Cardiac muscle cell (in vitro differentiated cells and primary cell): Measurements from ENCODE around the gene ARPC1B. TPM values are rescaled to one million over a fixed set of nuclear protein-coding genes. Genes with fewer than 3 reads are reported as not detected.
A peak's percentile ranks its signal among the peaks of the same experiment; 100 is the strongest.
"Not testable (repeated sequence)": the region's sequence is repeated elsewhere in the genome, so short reads cannot be mapped to it uniquely, and the experiment has no call there.

Experiments
- DNase-seq, 2 donors: peaks; one replicate each; pipeline versions ENCODE4 v3.0.0 to v3.0.0-alpha.2; 2010 to 2017; ENCODE audit warnings: low read depth in 1 of 2, low spot score in 1 of 2
- H3K27ac ChIP-seq: fragments of 200-600 bp; sonication (generic); 2 replicates; pipeline ENCODE4 v1.5.1; 2016
- H3K27me3 ChIP-seq: fragments of 200-600 bp; sonication (generic); 2 replicates; pipeline ENCODE4 v1.6.0; 2016; ENCODE audit warnings: control low read depth
- H3K36me3 ChIP-seq: fragments of 200-600 bp; sonication (generic); 2 replicates; pipeline ENCODE4 v1.5.1; 2016; ENCODE audit warnings: control low read depth
- H3K4me1 ChIP-seq: fragments of 200-600 bp; sonication (generic); 2 replicates; pipeline ENCODE4 v1.8.1; 2017; ENCODE audit warnings: low read depth, mild to moderate bottlenecking, mixed run types
- H3K4me3 ChIP-seq: fragments of 200-600 bp; sonication (generic); 2 replicates; pipeline ENCODE4 v1.5.1; 2016; ENCODE audit warnings: mild to moderate bottlenecking
- H3K9me3 ChIP-seq: fragments of 200-600 bp; sonication (generic); 2 replicates; pipeline ENCODE4 v1.5.1; 2017; ENCODE audit warnings: low read depth, mild to moderate bottlenecking, control low read depth
- CTCF ChIP-seq: IDR thresholded peaks from 2 replicates; pipeline ENCODE4 v1.5.1; 2012; ENCODE audit warnings: low read depth, mild to moderate bottlenecking, low read length
- polyA plus RNA-seq: library from polyadenylated mRNA; unstranded; fragments of >200 nt; fragmentation: Nextera tagmentation; extraction: Ambion mirVana; gene quantifications from 2 replicates; pipeline ENCODE4 v1.2.1, GENCODE V29; 2016
- total RNA-seq: library from RNA; depleted of rRNA; stranded (reverse); fragments of >200 nt; gene quantifications from 2 replicates; pipeline ENCODE4 v1.2.3, GENCODE V29; 2016

Gene ARPC1B
- total and polyA plus RNA-seq, 2 experiments from 2014 or later = 38.7 to 49.3 TPM

- Histone ChIP-seq H3K4me1 (peaks cover 9% of the 10 kb centered on the region), H3K9me3 (no peaks in the 10 kb centered on the region), H3K27me3 (no peaks in the 10 kb centered on the region), H3K4me3 (no peak overlapping the region), H3K27ac (peak overlapping the region; percentile 65), H3K36me3 (peaks cover 2% of the 10 kb centered on the region)
- peak; percentile 55 to 87 for DNase-seq
- no peak for TF ChIP-seq CTCF
These were observed 2.0 kb upstream of the ARPC1B start for GRCh38 chr7:99372275-99373090.

GRCh38 chr7:99373091-99374066 is 1.2 kb upstream of the ARPC1B start:
- no peaks in the 10 kb centered on the region for H3K36me3 ChIP-seq
- DNase-seq = no peak
- H3K4me1 ChIP-seq = peaks cover 9% of the 10 kb centered on the region
- TF ChIP-seq CTCF = no peak
- no peaks in the 10 kb centered on the region for H3K9me3 ChIP-seq
- H3K4me3 ChIP-seq = peak overlapping the region; percentile 87
- no peaks in the 10 kb centered on the region for H3K27me3 ChIP-seq
- H3K27ac ChIP-seq = peak overlapping the region; percentile 65

- H3K36me3 ChIP-seq = no peaks in the 10 kb centered on the region
- H3K4me1 ChIP-seq = peaks cover 9% of the 10 kb centered on the region
- no peak for TF ChIP-seq CTCF
- H3K4me3 ChIP-seq = peak overlapping the region; percentile 87
- H3K9me3 ChIP-seq = no peaks in the 10 kb centered on the region
- H3K27me3 ChIP-seq = no peaks in the 10 kb centered on the region
- no peak overlapping the region for H3K27ac ChIP-seq
- peak; percentile 53 to 79 for DNase-seq
These were observed 709 bp downstream of the ARPC1B start for GRCh38 chr7:99375070-99375807.

- DNase-seq = peak in 1 of 2 donors; percentile 94
- no peak for TF ChIP-seq CTCF
- H3K27ac ChIP-seq = no peak overlapping the region
These were observed 4.6 kb downstream of the ARPC1B start for GRCh38 chr7:99379043-99379577.

GRCh38 chr7:99379693-99380031 is 5.1 kb downstream of the ARPC1B start:
- not testable (repeated sequence) for H3K36me3 ChIP-seq, H3K4me1 ChIP-seq, H3K9me3 ChIP-seq, H3K27me3 ChIP-seq, H3K4me3 ChIP-seq, DNase-seq
- peak overlapping the region; percentile 12 for H3K27ac ChIP-seq

More at GRCh38 chr7:99379043-99379577, 4.6 kb downstream of the ARPC1B start:
- Histone ChIP-seq H3K27me3 (no peaks in the 10 kb centered on the region), H3K36me3 (no peaks in the 10 kb centered on the region), H3K4me3 (no peak overlapping the region), H3K9me3 (no peaks in the 10 kb centered on the region), H3K4me1 (no peaks in the 10 kb centered on the region)
